HepG2 (cell line): Measurements from ENCODE around the gene GNAL. TPM values are rescaled to one million over a fixed set of nuclear protein-coding genes. Genes with fewer than 3 reads are reported as not detected.
A peak's percentile ranks its signal among the peaks of the same experiment; 100 is the strongest.

Source experiments
- ARHGAP35 ChIP-seq: sonication (generic); formaldehyde crosslinking; IDR thresholded peaks from 2 replicates; pipeline ENCODE4 v1.9.0; 2022; ENCODE audit warnings: mild to moderate bottlenecking, inconsistent platforms, moderate library complexity, missing genetic modification reagents, borderline replicate concordance
- ARID4A ChIP-seq: sonication (generic); formaldehyde crosslinking; IDR thresholded peaks from 2 replicates; pipeline ENCODE4 v1.5.0; 2020; ENCODE audit warnings: mild to moderate bottlenecking, missing genetic modification reagents, borderline replicate concordance
- ARNTL ChIP-seq: sonication (generic); formaldehyde crosslinking; IDR thresholded peaks from 2 replicates; pipeline ENCODE4 v1.4.0; 2020; ENCODE audit warnings: mild to moderate bottlenecking, missing genetic modification reagents
- E2F2 ChIP-seq: sonication (generic); formaldehyde crosslinking; IDR thresholded peaks from 2 replicates; pipeline ENCODE4 v1.4.0; 2020; ENCODE audit warnings: missing genetic modification reagents, borderline replicate concordance
- MNT ChIP-seq: fragments of 450-650 bp; IDR thresholded peaks from 2 replicates; pipeline ENCODE4 v1.6.1; 2016
- MTF1 ChIP-seq: sonication (generic); formaldehyde crosslinking; IDR thresholded peaks from 2 replicates; pipeline ENCODE4 v1.5.0; 2020; ENCODE audit warnings: missing genetic modification reagents
- PITX1 ChIP-seq: sonication (generic); formaldehyde crosslinking; IDR thresholded peaks from 2 replicates; pipeline ENCODE4 v1.5.1; 2020; ENCODE audit warnings: mild to moderate bottlenecking, missing genetic modification reagents
- SPEN ChIP-seq: sonication (generic); formaldehyde crosslinking; IDR thresholded peaks from 2 replicates; pipeline ENCODE4 v1.5.1; 2020; ENCODE audit warnings: low read depth, mild to moderate bottlenecking, missing genetic modification reagents
- SRSF1 ChIP-seq: fragments of 200-400 bp; formaldehyde crosslinking; optimal IDR thresholded peaks from 2 replicates; pipeline ENCODE3; 2017; ENCODE audit warnings: mild to moderate bottlenecking, low read depth, low read length, moderate library complexity
- U2AF1 ChIP-seq: fragments of 200-400 bp; formaldehyde crosslinking; optimal IDR thresholded peaks from 2 replicates; pipeline ENCODE3; 2017; ENCODE audit warnings: mild to moderate bottlenecking, low read depth, low read length
- U2AF2 ChIP-seq: fragments of 200-400 bp; formaldehyde crosslinking; IDR thresholded peaks from 2 replicates; pipeline ENCODE4 v1.6.1; 2017; ENCODE audit warnings: low read depth, mild to moderate bottlenecking, low read length
- ZFP82 ChIP-seq: sonication (generic); formaldehyde crosslinking; IDR thresholded peaks from 2 replicates; pipeline ENCODE4 v1.5.1; 2020; ENCODE audit warnings: mild to moderate bottlenecking, missing genetic modification reagents, borderline replicate concordance
- ZNF234 ChIP-seq: sonication (generic); formaldehyde crosslinking; conservative IDR thresholded peaks from 2 replicates; pipeline ENCODE4 v1.5.1; 2020; ENCODE audit warnings: mild to moderate bottlenecking, missing genetic modification reagents
- ZNF552 ChIP-seq: sonication (generic); formaldehyde crosslinking; IDR thresholded peaks from 2 replicates; pipeline ENCODE4 v1.9.0; 2022; ENCODE audit warnings: missing genetic modification reagents, mild to moderate bottlenecking, borderline replicate concordance
- ZNF761 ChIP-seq: sonication (generic); formaldehyde crosslinking; conservative IDR thresholded peaks from 2 replicates; pipeline ENCODE4 v1.4.0; 2020; ENCODE audit warnings: mild to moderate bottlenecking, missing genetic modification reagents
- polyA plus RNA-seq, 8 experiments: library from polyadenylated mRNA; depleted of rRNA in 3 of 8; stranded (reverse) in 7 of 8; unstranded in 1 of 8; fragments of >200 nt; fragmentation: Illumina TruSeq in 4 of 8; extraction: Trizol in 4 of 8; gene quantifications; 2 replicates each; pipeline versions ENCODE4 v1.2.1 to v1.2.3, GENCODE V29; 2011 to 2016; ENCODE audit warnings: low read depth in 4 of 8, missing spikeins in 1 of 8, mixed read lengths in 1 of 8; ENCODE audit not compliant: insufficient read depth in 1 of 8
- total RNA-seq, 5 experiments: library from RNA; depleted of rRNA; stranded (reverse); fragments of >200 nt; fragmentation: Illumina TruSeq; extraction: Trizol; gene quantifications; 2 replicates each; pipeline ENCODE4 v1.2.3, GENCODE V29; 2016; ENCODE audit warnings: low read depth in 1 of 5
- TF ChIP-seq, protein P1 (sequence below): sonication (generic); formaldehyde crosslinking; IDR thresholded peaks from 2 replicates; pipeline ENCODE4 v1.4.0; 2020; ENCODE audit warnings: missing genetic modification reagents

The GNAL gene
- total and polyA plus RNA-seq, 2 of the 13 experiments (the other 11 are each of a cell fraction or from before 2014, with no cell fraction given), result 0.87 to 1.4 TPM

DNA sequence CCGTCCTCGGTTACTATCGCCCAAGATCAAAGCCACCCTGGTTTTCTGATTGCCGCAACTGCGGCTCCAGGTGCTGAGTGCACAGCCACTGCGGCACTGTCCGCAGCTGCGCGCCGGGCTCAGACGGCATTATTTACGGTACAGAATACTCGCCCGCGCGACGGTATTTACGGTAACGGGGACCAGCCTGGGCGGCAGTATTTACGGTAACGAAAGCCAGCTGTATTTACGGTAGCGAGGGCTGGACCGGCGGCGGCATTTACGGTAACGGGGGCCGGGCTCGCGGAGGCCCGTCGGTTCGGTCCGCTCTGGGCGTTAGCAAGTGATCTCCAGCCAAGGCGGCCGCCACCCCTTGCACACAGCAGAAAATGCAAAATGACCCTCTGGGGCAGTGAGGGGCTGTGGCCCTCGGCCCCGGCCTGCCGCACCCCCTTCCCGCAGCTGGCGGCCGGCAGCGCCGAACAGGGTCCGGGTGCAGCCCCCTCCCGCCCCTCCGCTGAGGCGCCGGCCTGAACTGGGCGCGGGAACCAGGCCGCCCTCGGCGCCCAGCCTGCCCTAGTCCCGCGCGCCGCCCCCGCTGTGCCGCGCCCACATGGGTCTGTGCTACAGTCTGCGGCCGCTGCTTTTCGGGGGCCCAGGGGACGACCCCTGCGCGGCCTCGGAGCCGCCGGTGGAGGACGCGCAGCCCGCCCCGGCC, at the start of gene GNAL (continued):
- TF ChIP-seq ARID4A (CRISPR knock-in tag), result peak; percentile 51; the same call in 1 of the 2 replicates
- TF ChIP-seq PITX1 (CRISPR knock-in tag), result 0 out of 2 replicates have a peak, but pooled peaks have one; percentile 24
- no peak for TF ChIP-seq U2AF2
- TF ChIP-seq E2F2 (CRISPR knock-in tag), result no peak
- TF ChIP-seq SRSF1, result no peak
- TF ChIP-seq ZFP82, result no peak
- no peak for TF ChIP-seq MTF1 (CRISPR knock-in tag)
- TF ChIP-seq MNT, result no peak
- no peak for TF ChIP-seq U2AF1
- 0 out of 2 replicates have a peak, but pooled peaks have one; percentile 54 for TF ChIP-seq ZNF234
- TF ChIP-seq ZNF761 (CRISPR knock-in tag), result 0 out of 2 replicates have a peak, but pooled peaks have one; percentile 21
- no peak for TF ChIP-seq ZNF552 (CRISPR knock-in tag)
- TF ChIP-seq ARNTL (CRISPR knock-in tag), result no peak
- no peak for TF ChIP-seq SPEN (CRISPR knock-in tag)
- TF ChIP-seq, protein P1, sequence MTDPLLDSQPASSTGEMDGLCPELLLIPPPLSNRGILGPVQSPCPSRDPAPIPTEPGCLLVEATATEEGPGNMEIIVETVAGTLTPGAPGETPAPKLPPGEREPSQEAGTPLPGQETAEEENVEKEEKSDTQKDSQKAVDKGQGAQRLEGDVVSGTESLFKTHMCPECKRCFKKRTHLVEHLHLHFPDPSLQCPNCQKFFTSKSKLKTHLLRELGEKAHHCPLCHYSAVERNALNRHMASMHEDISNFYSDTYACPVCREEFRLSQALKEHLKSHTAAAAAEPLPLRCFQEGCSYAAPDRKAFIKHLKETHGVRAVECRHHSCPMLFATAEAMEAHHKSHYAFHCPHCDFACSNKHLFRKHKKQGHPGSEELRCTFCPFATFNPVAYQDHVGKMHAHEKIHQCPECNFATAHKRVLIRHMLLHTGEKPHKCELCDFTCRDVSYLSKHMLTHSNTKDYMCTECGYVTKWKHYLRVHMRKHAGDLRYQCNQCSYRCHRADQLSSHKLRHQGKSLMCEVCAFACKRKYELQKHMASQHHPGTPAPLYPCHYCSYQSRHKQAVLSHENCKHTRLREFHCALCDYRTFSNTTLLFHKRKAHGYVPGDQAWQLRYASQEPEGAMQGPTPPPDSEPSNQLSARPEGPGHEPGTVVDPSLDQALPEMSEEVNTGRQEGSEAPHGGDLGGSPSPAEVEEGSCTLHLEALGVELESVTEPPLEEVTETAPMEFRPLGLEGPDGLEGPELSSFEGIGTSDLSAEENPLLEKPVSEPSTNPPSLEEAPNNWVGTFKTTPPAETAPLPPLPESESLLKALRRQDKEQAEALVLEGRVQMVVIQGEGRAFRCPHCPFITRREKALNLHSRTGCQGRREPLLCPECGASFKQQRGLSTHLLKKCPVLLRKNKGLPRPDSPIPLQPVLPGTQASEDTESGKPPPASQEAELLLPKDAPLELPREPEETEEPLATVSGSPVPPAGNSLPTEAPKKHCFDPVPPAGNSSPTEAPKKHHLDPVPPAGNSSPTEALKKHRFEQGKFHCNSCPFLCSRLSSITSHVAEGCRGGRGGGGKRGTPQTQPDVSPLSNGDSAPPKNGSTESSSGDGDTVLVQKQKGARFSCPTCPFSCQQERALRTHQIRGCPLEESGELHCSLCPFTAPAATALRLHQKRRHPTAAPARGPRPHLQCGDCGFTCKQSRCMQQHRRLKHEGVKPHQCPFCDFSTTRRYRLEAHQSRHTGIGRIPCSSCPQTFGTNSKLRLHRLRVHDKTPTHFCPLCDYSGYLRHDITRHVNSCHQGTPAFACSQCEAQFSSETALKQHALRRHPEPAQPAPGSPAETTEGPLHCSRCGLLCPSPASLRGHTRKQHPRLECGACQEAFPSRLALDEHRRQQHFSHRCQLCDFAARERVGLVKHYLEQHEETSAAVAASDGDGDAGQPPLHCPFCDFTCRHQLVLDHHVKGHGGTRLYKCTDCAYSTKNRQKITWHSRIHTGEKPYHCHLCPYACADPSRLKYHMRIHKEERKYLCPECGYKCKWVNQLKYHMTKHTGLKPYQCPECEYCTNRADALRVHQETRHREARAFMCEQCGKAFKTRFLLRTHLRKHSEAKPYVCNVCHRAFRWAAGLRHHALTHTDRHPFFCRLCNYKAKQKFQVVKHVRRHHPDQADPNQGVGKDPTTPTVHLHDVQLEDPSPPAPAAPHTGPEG, result no peak
- no peak; the same call in 1 of the 2 replicates for TF ChIP-seq ARHGAP35 (CRISPR knock-in tag)
